HepG2 (cell line): ENCODE measurements around the gene TMEM223. TPM values are rescaled to one million over a fixed set of nuclear protein-coding genes. Genes with fewer than 3 reads are reported as not detected.
A peak's percentile ranks its signal among the peaks of the same experiment; 100 is the strongest.

Experiments
- EED ChIP-seq: sonication (generic); formaldehyde crosslinking; IDR thresholded peaks from 2 replicates; pipeline ENCODE4 v1.5.0; 2020; ENCODE audit warnings: mild to moderate bottlenecking, missing genetic modification reagents
- HIVEP1 ChIP-seq: sonication (generic); formaldehyde crosslinking; IDR thresholded peaks from 2 replicates; pipeline ENCODE4 v1.4.0; 2020; ENCODE audit warnings: mild to moderate bottlenecking, missing genetic modification reagents
- IRX3 ChIP-seq: sonication (generic); formaldehyde crosslinking; IDR thresholded peaks from 2 replicates; pipeline ENCODE4 v1.8.1; 2023; ENCODE audit warnings: mild to moderate bottlenecking, low read depth, missing genetic modification reagents, borderline replicate concordance
- KAT8 ChIP-seq: IDR thresholded peaks from 2 replicates; pipeline ENCODE4 v1.6.1; 2016; ENCODE audit warnings: missing genetic modification reagents, missing compliant biosample characterization
- KLF16 ChIP-seq, 2 experiments: sonication (generic) in 1 of 2; formaldehyde crosslinking in 1 of 2; IDR thresholded peaks; 2 replicates each; pipeline versions ENCODE4 v1.6.1 to v1.8.0; 2016 to 2023; ENCODE audit warnings: missing genetic modification reagents in 2 of 2, missing compliant biosample characterization in 1 of 2
- LCORL ChIP-seq, 2 experiments: fragments of 450-650 bp in 1 of 2; sonication (generic) in 1 of 2; formaldehyde crosslinking in 1 of 2; IDR thresholded peaks; 2 replicates each; pipeline versions ENCODE4 v1.5.0 to v1.6.1; 2017 to 2020; ENCODE audit warnings: antibody characterized with exemption in 1 of 2, missing genetic modification reagents in 1 of 2
- SIN3B ChIP-seq: fragments of 150-350 bp; IDR thresholded peaks from 2 replicates; pipeline ENCODE4 v1.6.1; 2014; ENCODE audit warnings: low read length
- ZBTB39 ChIP-seq: sonication (generic); formaldehyde crosslinking; IDR thresholded peaks from 2 replicates; pipeline ENCODE4 v1.5.0; 2020; ENCODE audit warnings: missing genetic modification reagents
- ZFP36L2 ChIP-seq: sonication (generic); formaldehyde crosslinking; IDR thresholded peaks from 2 replicates; pipeline ENCODE4 v1.4.0; 2020; ENCODE audit warnings: missing genetic modification reagents
- ZMAT3 ChIP-seq: sonication (generic); formaldehyde crosslinking; conservative IDR thresholded peaks from 2 replicates; pipeline ENCODE4 v1.7.0; 2021; ENCODE audit warnings: missing genetic modification reagents
- ZNF280B ChIP-seq: sonication (generic); formaldehyde crosslinking; IDR thresholded peaks from 2 replicates; pipeline ENCODE4 v1.5.0; 2020; ENCODE audit warnings: missing genetic modification reagents, mild to moderate bottlenecking, borderline replicate concordance
- ZNF30 ChIP-seq: sonication (generic); formaldehyde crosslinking; IDR thresholded peaks from 2 replicates; pipeline ENCODE4 v1.5.0; 2020; ENCODE audit warnings: mild to moderate bottlenecking, missing genetic modification reagents
- ZNF510 ChIP-seq: sonication (generic); formaldehyde crosslinking; IDR thresholded peaks from 2 replicates; pipeline ENCODE4 v1.4.0; 2020; ENCODE audit warnings: low read depth, mild to moderate bottlenecking, missing genetic modification reagents
- ZNF749 ChIP-seq: sonication (generic); formaldehyde crosslinking; IDR thresholded peaks from 2 replicates; pipeline ENCODE4 v1.8.0; 2022; ENCODE audit warnings: mild to moderate bottlenecking, missing genetic modification reagents, moderate library complexity, borderline replicate concordance
- ZNF776 ChIP-seq: sonication (generic); formaldehyde crosslinking; IDR thresholded peaks from 2 replicates; pipeline ENCODE4 v1.4.0; 2020; ENCODE audit warnings: mild to moderate bottlenecking, missing genetic modification reagents
- ZNF777 ChIP-seq: sonication (generic); formaldehyde crosslinking; IDR thresholded peaks from 2 replicates; pipeline ENCODE4 v1.4.0; 2020; ENCODE audit warnings: missing genetic modification reagents
- polyA plus RNA-seq, 8 experiments: library from polyadenylated mRNA; depleted of rRNA in 3 of 8; stranded (reverse) in 7 of 8; unstranded in 1 of 8; fragments of >200 nt; fragmentation: Illumina TruSeq in 4 of 8; extraction: Trizol in 4 of 8; gene quantifications; 2 replicates each; pipeline versions ENCODE4 v1.2.1 to v1.2.3, GENCODE V29; 2011 to 2016; ENCODE audit warnings: low read depth in 4 of 8, missing spikeins in 1 of 8, mixed read lengths in 1 of 8; ENCODE audit not compliant: insufficient read depth in 1 of 8
- total RNA-seq, 5 experiments: library from RNA; depleted of rRNA; stranded (reverse); fragments of >200 nt; fragmentation: Illumina TruSeq; extraction: Trizol; gene quantifications; 2 replicates each; pipeline ENCODE4 v1.2.3, GENCODE V29; 2016; ENCODE audit warnings: low read depth in 1 of 5
- TF ChIP-seq, protein P1 (sequence below), 2 experiments: IDR thresholded peaks; 2 replicates each; pipeline ENCODE4 v1.6.1; 2011 to 2012; ENCODE audit warnings: low read length in 2 of 2, borderline replicate concordance in 1 of 2, low read depth in 1 of 2, mild to moderate bottlenecking in 1 of 2, moderate library complexity in 1 of 2
- TF ChIP-seq, protein P2 (sequence below): IDR thresholded peaks from 2 replicates; pipeline ENCODE4 v1.6.1; 2016; ENCODE audit warnings: missing genetic modification reagents, missing compliant biosample characterization
- TF ChIP-seq, protein P3 (sequence below): IDR thresholded peaks from 2 replicates; pipeline ENCODE4 v1.6.1; 2016; ENCODE audit warnings: missing compliant biosample characterization, missing genetic modification reagents, borderline replicate concordance

TMEM223 gene
- total and polyA plus RNA-seq, 2 of the 13 experiments (the other 11 are each of a cell fraction or from before 2014, with no cell fraction given) = 19.5 to 24.9 TPM

DNA sequence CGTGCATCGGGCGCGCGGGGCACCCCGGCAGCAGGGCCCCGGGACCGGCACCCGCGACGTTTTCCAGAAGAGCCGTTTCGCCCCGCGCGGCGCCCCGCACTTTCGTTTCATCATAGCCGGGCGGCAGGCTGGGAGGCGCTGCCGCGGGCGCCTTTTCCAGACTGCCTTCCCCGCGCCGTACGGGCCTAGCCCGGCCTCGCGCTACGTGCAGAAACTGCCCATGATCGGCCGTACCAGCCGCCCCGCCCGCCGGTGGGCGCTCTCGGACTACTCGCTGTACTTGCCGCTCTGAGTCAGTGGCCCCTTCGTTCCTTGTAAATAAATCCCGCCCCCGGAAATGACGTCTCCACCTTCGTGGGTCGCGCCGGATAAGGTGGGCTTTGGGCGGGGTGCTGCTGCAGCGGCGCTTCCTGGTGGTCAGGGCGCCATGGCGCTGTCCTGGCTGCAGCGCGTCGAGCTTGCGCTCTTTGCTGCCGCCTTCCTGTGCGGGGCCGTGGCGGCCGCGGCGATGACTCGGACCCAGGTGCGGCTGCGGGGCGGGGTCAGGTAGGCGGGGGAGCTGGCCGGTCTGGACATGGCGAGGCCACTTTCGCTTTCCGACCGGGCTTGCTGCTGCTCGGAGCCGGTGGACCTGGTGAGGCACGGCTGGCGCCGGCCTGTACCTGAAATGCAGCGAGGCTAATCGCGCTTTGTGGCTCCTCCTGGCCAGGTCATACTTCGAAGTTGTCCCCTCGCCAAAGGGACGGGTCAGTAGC is 4.6 kb downstream of the TMEM223 start, which contains the start of gene TMEM179B (continued):
- TF ChIP-seq, protein P1, sequence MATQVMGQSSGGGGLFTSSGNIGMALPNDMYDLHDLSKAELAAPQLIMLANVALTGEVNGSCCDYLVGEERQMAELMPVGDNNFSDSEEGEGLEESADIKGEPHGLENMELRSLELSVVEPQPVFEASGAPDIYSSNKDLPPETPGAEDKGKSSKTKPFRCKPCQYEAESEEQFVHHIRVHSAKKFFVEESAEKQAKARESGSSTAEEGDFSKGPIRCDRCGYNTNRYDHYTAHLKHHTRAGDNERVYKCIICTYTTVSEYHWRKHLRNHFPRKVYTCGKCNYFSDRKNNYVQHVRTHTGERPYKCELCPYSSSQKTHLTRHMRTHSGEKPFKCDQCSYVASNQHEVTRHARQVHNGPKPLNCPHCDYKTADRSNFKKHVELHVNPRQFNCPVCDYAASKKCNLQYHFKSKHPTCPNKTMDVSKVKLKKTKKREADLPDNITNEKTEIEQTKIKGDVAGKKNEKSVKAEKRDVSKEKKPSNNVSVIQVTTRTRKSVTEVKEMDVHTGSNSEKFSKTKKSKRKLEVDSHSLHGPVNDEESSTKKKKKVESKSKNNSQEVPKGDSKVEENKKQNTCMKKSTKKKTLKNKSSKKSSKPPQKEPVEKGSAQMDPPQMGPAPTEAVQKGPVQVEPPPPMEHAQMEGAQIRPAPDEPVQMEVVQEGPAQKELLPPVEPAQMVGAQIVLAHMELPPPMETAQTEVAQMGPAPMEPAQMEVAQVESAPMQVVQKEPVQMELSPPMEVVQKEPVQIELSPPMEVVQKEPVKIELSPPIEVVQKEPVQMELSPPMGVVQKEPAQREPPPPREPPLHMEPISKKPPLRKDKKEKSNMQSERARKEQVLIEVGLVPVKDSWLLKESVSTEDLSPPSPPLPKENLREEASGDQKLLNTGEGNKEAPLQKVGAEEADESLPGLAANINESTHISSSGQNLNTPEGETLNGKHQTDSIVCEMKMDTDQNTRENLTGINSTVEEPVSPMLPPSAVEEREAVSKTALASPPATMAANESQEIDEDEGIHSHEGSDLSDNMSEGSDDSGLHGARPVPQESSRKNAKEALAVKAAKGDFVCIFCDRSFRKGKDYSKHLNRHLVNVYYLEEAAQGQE (IDR thresholded peaks at IDR 0.05; ENCODE audit: borderline replicate concordance in 1 of 2, low read depth in 1 of 2, low read length in 2 of 2) = peak in 1 of 2 experiments; percentile 41; a peak in 1 of 4 replicates
- TF ChIP-seq EED (CRISPR knock-in tag) (peak; percentile 71; the same call in 1 of the 2 replicates), ZNF30 (CRISPR knock-in tag) (peak; percentile 85; the same call in 1 of the 2 replicates), IRX3 (CRISPR knock-in tag) (peak; percentile 92; the same call in 1 of the 2 replicates), KLF16 (CRISPR knock-in tag; IDR thresholded peaks at IDR 0.05) (peak; percentile 35 to 42; a peak in 1 of 4 replicates), ZBTB39 (0 out of 2 replicates have a peak, but pooled peaks have one; percentile 50), ZNF776 (peak; percentile 76; the same call in 1 of the 2 replicates), HIVEP1 (CRISPR knock-in tag) (no peak; the same call in 1 of the 2 replicates), ZFP36L2 (CRISPR knock-in tag) (peak; percentile 30; the same call in 1 of the 2 replicates), ZNF777 (CRISPR knock-in tag) (peak; percentile 27; the same call in 1 of the 2 replicates), ZNF510 (CRISPR knock-in tag) (peak; percentile 96; the same call in 1 of the 2 replicates), ZNF749 (CRISPR knock-in tag) (peak; percentile 88), ZNF280B (CRISPR knock-in tag) (peak; percentile 77; the same call in 1 of the 2 replicates), SIN3B (no peak; the same call in 1 of the 2 replicates), ZMAT3 (CRISPR knock-in tag) (peak; percentile 94), LCORL (IDR thresholded peaks at IDR 0.05) (no peak), LCORL (CRISPR knock-in tag; IDR thresholded peaks at IDR 0.05) (peak; percentile 77; the same call in 1 of the 2 replicates), KAT8 (CRISPR knock-in tag) (peak; percentile 96)
- TF ChIP-seq, protein P2, sequence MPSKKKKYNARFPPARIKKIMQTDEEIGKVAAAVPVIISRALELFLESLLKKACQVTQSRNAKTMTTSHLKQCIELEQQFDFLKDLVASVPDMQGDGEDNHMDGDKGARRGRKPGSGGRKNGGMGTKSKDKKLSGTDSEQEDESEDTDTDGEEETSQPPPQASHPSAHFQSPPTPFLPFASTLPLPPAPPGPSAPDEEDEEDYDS (CRISPR knock-in tag) = peak; percentile 84
- TF ChIP-seq, protein P3, sequence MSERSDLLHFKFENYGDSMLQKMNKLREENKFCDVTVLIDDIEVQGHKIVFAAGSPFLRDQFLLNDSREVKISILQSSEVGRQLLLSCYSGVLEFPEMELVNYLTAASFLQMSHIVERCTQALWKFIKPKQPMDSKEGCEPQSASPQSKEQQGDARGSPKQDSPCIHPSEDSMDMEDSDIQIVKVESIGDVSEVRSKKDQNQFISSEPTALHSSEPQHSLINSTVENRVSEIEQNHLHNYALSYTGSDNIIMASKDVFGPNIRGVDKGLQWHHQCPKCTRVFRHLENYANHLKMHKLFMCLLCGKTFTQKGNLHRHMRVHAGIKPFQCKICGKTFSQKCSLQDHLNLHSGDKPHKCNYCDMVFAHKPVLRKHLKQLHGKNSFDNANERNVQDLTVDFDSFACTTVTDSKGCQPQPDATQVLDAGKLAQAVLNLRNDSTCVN (CRISPR knock-in tag) = no peak; the same call in 1 of the 2 replicates
